Central memory CD4-positive, alpha-beta T cell (primary cell): ENCODE measurements around the gene CELF2.
"Not testable (repeated sequence)": the region's sequence is repeated elsewhere in the genome, so short reads cannot be mapped to it uniquely, and the experiment has no call there.

Experiments used
- DNase-seq: peaks from one replicate; pipeline ENCODE4 v3.0.0; 2022

CELF2 gene

GRCh38 chr10:11335167-11335652 lies 317.5 kb downstream of the CELF2 start:
- no peak for DNase-seq

GRCh38 chr10:11335881-11336430 lies 318.3 kb downstream of the CELF2 start:
- DNase-seq: no peak

GRCh38 chr10:11336722-11337162 lies 319.1 kb downstream of the CELF2 start:
- no peak for DNase-seq

- DNase-seq: peak; percentile 32
Observed at GRCh38 chr10:11337516-11337915, 319.8 kb downstream of the CELF2 start.

GRCh38 chr10:11338160-11338844 lies 320.6 kb downstream of the CELF2 start:
- DNase-seq: no peak

- no peak for DNase-seq
Observed at GRCh38 chr10:11339013-11339412, 321.3 kb downstream of the CELF2 start.

GRCh38 chr10:11339660-11340059 lies 322.0 kb downstream of the CELF2 start:
- DNase-seq: no peak

- DNase-seq: no peak
Observed at GRCh38 chr10:11341283-11341960, 323.8 kb downstream of the CELF2 start.

- no peak for DNase-seq
Observed at GRCh38 chr10:11344081-11344480, 326.4 kb downstream of the CELF2 start.

GRCh38 chr10:11344550-11344949 lies 326.9 kb downstream of the CELF2 start:
- no peak for DNase-seq

- DNase-seq: no peak
Observed at GRCh38 chr10:11345224-11346054, 327.8 kb downstream of the CELF2 start.

GRCh38 chr10:11347580-11347979 lies 329.9 kb downstream of the CELF2 start:
- DNase-seq: not testable (repeated sequence)

GRCh38 chr10:11351801-11352200 lies 334.1 kb downstream of the CELF2 start:
- no peak for DNase-seq

GRCh38 chr10:11353006-11353896 lies 335.6 kb downstream of the CELF2 start:
- DNase-seq: no peak

GRCh38 chr10:11354823-11355222 lies 337.2 kb downstream of the CELF2 start:
- DNase-seq: no peak

GRCh38 chr10:11355592-11355991 lies 337.9 kb downstream of the CELF2 start:
- no peak for DNase-seq

GRCh38 chr10:11357439-11357838 lies 339.8 kb downstream of the CELF2 start:
- DNase-seq: no peak

- no peak for DNase-seq
Observed at GRCh38 chr10:11358011-11358410, 340.3 kb downstream of the CELF2 start.

GRCh38 chr10:11358923-11359575 lies 341.4 kb downstream of the CELF2 start:
- DNase-seq: no peak

GRCh38 chr10:11359869-11360268 lies 342.2 kb downstream of the CELF2 start:
- no peak for DNase-seq

- DNase-seq: no peak
Observed at GRCh38 chr10:11363497-11363896, 345.8 kb downstream of the CELF2 start.
